Stimulated activated CD8-positive, alpha-beta memory T cell treated with anti-CD3 and anti-CD28 coated beads, Interleukin-15, amount 100 ng/mL, for 24 hours (primary cell): ENCODE results near the gene CDK6.
A peak's percentile ranks its signal among the peaks of the same experiment; 100 is the strongest.
"Not testable (repeated sequence)": the region's sequence is repeated elsewhere in the genome, so short reads cannot be mapped to it uniquely, and the experiment has no call there.

Experiments
- DNase-seq: peaks from one replicate; pipeline ENCODE4 v3.0.0-alpha.2; 2020; ENCODE audit warnings: low read depth

Gene CDK6

DNA sequence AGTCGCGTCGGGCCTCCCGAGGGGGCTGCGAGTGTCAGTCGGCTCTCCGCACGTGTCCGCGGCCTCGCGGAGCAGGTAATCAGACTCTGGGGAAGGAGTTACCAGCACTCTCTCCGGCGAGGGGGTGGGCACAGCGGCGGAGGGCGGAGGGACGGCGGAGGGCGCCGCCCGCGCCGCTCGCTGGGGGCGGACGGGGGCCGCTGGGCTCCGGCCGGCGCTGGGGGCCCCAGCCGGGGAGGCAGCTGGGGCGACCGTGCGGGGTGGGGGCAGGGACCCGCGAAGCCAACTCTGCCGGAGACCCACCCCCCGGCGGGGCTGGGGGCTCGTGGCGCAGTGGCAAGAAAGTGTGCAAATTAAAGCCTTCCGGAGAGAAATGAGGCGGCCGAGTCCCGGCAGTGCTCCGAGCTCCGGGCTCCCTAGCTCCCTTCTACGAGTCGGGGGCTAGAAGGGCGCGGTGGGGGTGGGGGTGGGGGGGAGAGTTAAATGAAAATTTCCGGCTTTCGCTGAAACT, at the start of gene CDK6:
TSS of gene CDK6 (minus strand) at position 85 of the 511 bp plus-strand sequence. CDS start 3,250 bp downstream, outside the sequence.
- DNase-seq = peak; percentile 38

- DNase-seq = not testable (repeated sequence)
Measured at GRCh38 chr7:92886039-92886438, 49.7 kb upstream of the CDK6 start.

GRCh38 chr7:92884218-92884617, 47.8 kb upstream of the CDK6 start:
- DNase-seq = no peak

- no peak for DNase-seq
Measured at GRCh38 chr7:92882760-92883159, 46.4 kb upstream of the CDK6 start.

- DNase-seq = no peak
Measured at GRCh38 chr7:92881091-92881485, 44.7 kb upstream of the CDK6 start.

DNA sequence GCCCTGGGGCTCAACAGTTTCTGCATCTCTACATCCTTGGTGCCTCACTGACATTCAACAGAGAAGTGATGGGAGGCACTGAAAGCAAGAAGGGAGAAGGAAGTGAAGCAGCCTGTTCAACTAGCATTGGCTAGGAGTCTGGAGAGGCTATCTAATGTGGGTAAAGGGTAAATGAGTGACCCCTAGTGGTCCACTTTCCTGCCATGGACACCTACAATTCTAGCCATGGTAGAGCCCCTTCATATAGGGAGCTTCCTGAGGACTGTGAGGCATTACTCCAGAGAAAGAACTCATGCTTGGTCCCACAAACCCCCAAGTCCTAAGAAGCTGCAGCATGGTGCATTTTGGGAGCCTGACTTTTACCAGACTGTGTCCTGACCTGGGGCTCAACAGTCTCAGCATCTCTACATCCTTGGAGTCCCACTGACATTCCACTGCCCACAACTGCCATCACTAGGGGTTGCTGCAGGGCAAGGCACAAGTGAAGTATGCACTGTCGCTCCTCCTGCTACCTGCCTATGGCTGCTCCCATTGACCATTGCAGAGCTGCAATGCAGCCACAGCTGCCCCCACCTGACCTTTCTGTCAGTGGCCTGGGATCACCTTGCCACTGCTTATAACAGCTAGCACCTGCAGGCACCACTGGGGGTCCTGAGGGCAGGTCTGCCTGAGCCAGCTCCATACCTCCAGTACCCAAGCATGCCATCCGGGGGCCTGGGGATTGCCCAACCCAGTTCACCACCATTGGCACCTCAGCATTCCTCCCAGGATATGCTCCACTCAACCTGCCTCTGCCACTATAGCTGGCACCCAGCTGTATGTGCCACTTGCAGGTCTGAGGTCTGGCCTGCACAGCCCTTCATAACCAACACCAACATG, 44.1 kb upstream of the CDK6 start:
- no peak for DNase-seq

GRCh38 chr7:92877367-92877766, 41.0 kb upstream of the CDK6 start:
- DNase-seq = no peak

- DNase-seq = no peak
Measured at GRCh38 chr7:92876836-92877235, 40.5 kb upstream of the CDK6 start.

DNA sequence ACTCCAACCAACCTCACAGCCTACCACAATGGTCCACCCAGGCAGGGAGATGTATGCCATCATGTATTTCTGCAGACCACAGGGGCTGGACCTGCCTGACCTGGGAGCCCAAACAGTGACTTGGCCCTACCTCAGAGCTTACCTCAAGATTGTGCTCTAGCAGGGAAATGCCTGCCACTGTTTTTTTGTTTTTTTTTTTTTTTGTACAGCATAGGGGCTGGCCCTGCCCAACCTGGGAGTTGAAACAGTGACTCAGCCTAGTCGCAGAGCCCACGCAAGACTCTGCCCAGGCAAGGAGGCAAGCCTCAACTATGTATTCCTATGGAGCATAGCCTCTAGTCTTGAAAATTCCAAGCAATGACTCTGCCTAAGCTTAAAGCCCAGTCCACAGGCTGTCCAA, 39.3 kb upstream of the CDK6 start:
- no peak for DNase-seq

DNA sequence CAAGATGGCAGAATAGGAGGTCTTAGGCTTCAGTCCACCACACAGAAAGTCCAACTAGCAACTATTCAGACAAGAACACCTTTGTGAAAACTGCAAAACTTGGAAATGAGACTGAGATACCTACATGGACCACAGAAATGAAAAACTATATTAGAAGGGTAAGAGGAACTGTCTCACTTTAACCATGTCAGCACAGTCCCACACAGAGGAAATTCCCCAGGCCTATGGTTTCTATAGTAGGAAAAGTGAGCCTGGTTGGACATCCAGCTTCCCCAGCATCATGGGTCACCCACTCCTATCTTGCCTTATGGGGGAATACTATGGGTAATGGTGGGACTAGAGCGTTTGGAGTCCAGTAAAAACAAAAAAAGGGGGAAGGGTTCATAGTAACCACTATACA, 38.8 kb upstream of the CDK6 start:
- no peak for DNase-seq

DNA sequence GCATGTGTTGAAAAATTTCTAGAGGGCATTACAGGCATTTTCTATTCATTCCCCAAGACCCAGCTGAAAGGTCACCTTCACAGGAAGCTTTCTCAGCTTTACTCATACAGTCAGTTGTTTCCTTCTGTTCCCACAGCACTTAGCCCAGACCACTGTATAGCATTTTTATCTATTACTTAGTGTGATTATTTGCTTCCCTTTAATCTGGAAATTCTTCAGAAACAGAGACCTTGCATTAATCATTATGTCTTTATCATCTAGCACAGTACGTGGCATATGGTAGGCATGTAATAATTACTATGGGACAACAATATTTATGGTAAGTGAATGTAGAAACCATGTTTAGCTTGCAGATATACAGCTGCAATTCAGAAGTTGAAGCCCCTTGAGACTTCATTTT, 38.2 kb upstream of the CDK6 start:
- DNase-seq = no peak

DNA sequence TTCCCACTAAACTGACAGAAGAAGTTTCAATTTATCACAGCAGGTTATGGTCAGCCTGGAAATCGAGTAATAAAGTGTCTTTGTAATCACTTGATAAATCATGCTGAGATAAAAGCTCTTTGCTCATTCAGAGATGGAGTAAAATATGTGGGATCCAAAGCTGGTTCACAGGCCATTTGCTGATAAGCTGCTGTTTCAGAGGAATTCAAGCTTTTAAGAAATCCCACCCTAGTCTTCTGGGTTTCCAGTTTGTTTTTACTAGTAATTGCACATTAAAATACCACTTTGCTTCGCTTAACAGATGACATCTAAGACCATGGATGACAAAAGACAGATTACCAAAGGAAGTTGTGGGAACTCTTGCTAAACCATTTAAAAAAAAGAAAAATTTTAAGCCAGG, 37.4 kb upstream of the CDK6 start:
- no peak for DNase-seq

DNA sequence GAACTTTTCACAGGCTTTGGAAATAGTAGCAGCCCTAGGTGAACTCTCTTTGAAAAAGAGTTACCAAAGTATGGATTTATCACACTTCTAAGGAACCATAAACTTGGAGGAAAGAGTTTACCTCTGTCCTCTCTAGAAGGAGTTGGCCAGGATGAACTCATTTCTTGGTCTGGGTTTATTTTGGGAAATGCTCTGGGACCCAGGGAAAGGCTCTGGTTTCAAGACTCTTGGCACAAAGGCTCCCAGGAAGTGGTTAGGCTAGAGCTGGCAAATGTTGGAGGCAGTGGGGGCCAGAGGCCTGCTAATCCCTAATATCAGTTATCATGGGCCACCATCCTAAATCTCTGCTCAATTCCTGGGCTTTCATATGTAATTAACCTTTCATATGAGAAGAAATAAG, 36.3 kb upstream of the CDK6 start:
- no peak for DNase-seq

- DNase-seq = no peak
Measured at GRCh38 chr7:92868683-92869293, 32.4 kb upstream of the CDK6 start.

DNA sequence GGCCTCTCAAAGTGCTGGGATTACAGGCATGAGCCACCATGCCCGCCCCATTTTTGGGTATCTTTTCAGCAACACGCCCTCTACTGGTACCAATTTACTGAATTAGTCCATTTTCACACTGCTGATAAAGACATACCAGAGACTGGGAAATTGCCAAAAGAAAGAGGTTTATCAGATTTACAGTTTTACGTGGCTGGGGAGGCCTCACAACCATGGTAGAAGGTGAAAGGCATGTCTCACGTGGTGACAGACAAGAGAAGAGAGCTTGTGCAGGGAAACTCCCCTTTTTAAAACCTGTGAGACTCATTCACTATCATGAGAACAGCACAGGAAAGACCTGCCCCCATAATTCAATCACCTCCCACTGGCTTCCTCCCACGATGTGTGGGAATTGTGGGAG, 27.8 kb upstream of the CDK6 start:
- DNase-seq = not testable (repeated sequence)

- no peak for DNase-seq
Measured at GRCh38 chr7:92856436-92856835, 20.1 kb upstream of the CDK6 start.

- no peak for DNase-seq
Measured at GRCh38 chr7:92854501-92855238, 18.3 kb upstream of the CDK6 start.

- no peak for DNase-seq
Measured at GRCh38 chr7:92851732-92852131, 15.4 kb upstream of the CDK6 start.

DNA sequence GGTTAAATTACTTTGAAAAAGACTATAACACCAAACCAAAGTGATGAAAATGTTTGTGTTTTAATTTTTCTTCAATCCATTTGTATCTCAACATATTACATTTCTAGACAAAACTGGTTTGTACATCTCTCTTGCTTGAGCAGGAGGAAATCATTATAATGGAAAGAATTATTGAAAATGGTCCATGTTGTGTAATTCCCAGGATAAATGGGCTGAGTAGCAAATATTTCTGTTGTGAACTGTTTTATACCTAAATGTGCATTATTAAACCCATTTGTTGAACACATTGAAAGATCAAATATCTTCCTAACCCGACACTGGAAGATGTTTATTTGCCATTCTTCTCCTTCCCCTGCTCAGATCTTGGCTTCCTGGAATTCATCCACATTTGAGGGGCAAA, 14.1 kb upstream of the CDK6 start:
- DNase-seq = no peak

- no peak for DNase-seq
Measured at GRCh38 chr7:92849322-92849721, 12.9 kb upstream of the CDK6 start.

DNA sequence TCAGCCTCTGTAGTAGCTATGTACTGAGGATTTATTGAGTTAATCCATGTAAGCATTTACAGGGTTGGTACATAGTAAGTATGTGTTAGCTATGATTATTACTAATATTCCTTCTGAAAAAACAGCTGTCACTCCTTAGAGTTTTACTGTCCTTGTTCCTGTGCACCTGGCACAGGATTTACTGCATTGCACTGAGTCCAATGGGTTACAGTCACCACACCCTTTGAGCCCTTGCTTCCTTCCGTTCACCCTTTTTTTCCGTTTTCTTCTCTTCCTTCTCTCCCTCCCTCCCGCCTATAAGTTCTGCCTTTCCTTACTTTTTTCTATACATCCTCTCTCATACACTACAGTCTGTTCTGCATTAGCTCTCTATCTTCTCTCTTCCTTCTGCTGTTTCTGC, 12.5 kb upstream of the CDK6 start:
- no peak for DNase-seq

DNA sequence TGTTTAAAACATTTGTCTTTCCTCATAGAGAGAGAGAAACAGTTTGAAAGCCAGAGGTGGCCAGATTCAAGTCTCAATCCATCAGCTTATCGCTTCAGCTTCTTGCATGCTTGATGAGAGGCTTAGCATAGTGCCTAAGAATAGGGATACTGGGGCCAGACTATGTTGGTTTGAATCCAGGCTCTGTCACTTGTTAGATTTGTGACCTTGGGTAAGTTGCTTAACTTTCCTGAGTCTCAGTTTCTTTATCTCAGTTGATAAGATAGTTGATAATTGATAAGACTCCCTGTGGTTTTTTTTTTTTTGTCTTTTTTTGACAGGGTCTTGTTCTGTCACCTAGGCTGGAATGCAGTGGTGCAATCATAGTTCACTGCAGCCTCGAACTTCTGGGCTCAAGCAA, 12.1 kb upstream of the CDK6 start:
- DNase-seq = no peak

- no peak for DNase-seq
Measured at GRCh38 chr7:92847305-92847704, 10.9 kb upstream of the CDK6 start.
